T47D (cell line): ENCODE measurements around the gene HRH2.

Source experiments
- DNase-seq, 2 experiments: peaks; one replicate each; pipeline versions ENCODE4 v3.0.0 to v3.0.0-alpha.2; 2011 to 2012; ENCODE audit warnings: low read depth in 1 of 2, low spot score in 1 of 2
- JUND ChIP-seq: IDR thresholded peaks from 2 replicates; pipeline ENCODE4 v1.6.1; 2012; ENCODE audit warnings: low read depth
- in situ Hi-C: cut with HindIII; loops from 2 replicates; pipeline ENCODE4 v1.10.0; 2016; ENCODE audit warnings: low sequenced_read_pairs, low pct_unique_long_range_greater_than_20kb

Gene HRH2

GRCh38 chr5:175683921-175684320 is 26.1 kb downstream of the HRH2 start:
- no peak for DNase-seq
- in situ Hi-C loops, result no loop called here
- TF ChIP-seq JUND, result no peak

GRCh38 chr5:175684931-175685330 is 27.1 kb downstream of the HRH2 start:
- in situ Hi-C loops, result no loop called here
- no peak for DNase-seq
- TF ChIP-seq JUND, result no peak

DNA sequence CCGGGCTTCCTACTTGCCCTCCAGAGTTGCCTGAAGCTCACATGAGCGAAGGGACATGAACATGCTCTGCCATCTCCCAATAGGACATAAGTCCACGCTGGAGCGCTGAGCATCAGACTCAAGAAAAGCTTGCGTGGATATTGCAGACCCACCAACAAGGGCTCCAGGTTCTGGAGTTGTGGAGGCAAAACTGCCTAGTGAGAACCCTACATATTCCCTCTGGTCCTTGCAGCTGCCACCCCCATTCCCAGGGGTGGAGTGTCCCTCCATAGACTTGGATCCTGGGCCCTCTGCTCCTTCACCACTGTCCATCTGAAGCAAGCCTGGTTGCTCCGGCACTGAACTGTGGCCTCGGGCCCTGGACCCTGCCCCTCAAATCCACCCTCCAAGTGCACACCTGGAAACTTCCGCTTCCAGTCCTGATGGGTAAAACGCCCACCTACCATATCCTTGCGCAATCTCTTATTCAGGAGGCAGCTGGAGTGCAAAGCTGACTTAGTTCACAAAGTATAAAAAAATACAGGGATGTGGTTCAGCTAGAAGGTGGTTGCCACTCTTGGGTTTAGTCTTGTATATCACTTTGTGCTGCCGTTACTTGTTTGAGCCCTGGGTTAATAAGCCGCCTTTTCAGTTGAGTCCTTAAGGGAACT is 28.0 kb downstream of the HRH2 start:
- in situ Hi-C loops, result no loop called here
- TF ChIP-seq JUND, result no peak
- DNase-seq, result no peak

DNA sequence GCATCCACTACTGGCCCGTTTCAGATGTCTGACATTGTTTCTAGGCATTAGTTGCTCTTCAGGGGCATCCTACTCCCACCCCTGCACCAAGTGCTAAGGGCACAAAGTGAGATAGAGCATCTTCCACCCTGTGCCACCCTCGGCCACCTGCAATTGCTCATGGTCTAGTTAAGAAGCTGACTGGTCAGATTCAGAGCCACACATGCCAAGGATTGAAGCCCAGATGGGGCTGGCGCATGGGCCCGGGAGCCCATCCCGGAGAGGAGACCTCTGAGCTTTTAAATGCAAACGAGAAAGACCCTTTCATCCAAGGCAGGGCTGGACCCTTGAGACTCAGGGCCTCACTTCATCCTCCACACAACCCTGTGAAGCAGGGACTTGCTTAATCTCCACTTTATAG is 28.5 kb downstream of the HRH2 start:
- in situ Hi-C loops, result no loop called here
- DNase-seq, result no peak
- no peak for TF ChIP-seq JUND

DNA sequence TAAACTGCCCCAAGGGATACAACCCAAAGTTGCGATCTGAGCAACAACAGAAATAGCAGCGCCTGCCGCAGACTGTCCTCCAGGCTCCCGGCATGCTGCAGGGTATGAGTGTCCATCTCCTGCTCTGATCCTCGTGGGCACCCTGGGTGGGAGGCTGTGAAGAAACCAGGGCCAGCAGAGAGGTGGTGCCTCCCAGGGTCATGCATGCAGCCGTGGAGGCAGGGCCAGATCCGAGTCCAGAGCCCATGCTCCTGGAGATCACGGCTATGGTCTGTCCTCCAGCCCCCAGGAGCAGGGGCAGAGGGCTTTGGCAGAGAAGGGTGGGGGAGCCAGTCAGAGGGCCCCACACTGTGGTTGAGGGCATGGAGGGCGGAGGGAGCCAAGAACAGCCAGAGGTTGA is 29.0 kb downstream of the HRH2 start:
- no peak for DNase-seq
- TF ChIP-seq JUND, result no peak
- in situ Hi-C loops, result no loop called here

- no peak for DNase-seq
- in situ Hi-C loops, result no loop called here
- TF ChIP-seq JUND, result no peak
These were observed 29.4 kb downstream of the HRH2 start for GRCh38 chr5:175687231-175687701.

GRCh38 chr5:175688352-175689146 is 30.7 kb downstream of the HRH2 start:
- in situ Hi-C loops, result no loop called here
- no peak for DNase-seq
- TF ChIP-seq JUND, result no peak

DNA sequence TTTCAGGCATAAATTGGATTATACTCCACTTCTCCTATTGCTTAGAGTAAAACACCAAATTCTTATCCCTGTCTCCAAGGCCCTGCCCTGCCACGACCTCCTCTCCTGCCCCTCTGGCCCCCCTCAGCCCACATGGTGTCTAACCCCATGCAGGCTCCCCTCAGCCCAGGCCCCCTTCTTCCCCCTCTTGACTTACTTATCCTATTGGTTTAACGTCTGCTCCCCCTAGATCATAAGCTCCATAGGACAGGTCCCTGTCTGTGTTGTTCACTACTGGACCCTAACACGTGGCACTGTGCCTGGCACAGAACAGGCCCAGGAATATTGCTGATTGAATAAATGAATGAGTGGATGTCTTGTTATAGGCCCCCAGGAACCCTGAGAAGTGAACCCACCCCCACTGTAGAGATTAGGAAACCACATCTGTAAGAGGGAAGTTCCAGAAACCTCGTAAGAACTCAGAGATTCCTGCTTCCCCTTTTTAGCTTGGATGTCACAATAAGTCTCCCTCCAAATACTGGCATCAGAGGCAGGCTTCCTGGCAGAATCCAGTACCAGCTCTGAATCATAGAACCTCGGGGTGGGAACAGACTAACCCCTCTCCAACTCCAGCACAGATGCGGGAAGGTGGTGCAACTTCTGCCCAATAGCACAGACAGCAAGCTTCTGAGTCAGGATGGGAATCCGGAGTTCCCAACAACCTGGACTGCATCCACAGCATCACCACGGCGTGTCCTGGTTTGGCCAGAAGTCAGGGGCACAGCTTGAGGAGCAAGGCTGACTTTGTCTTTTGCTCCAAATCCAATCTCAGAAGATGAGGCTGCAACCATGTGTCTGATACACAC is 31.5 kb downstream of the HRH2 start:
- DNase-seq, result no peak
- in situ Hi-C loops, result no loop called here
- no peak for TF ChIP-seq JUND

- no peak for DNase-seq
- TF ChIP-seq JUND, result no peak
- in situ Hi-C loops, result no loop called here
These were observed 32.2 kb downstream of the HRH2 start for GRCh38 chr5:175690025-175690424.

GRCh38 chr5:175690586-175690985 is 32.7 kb downstream of the HRH2 start:
- TF ChIP-seq JUND, result no peak
- in situ Hi-C loops, result no loop called here
- no peak for DNase-seq

DNA sequence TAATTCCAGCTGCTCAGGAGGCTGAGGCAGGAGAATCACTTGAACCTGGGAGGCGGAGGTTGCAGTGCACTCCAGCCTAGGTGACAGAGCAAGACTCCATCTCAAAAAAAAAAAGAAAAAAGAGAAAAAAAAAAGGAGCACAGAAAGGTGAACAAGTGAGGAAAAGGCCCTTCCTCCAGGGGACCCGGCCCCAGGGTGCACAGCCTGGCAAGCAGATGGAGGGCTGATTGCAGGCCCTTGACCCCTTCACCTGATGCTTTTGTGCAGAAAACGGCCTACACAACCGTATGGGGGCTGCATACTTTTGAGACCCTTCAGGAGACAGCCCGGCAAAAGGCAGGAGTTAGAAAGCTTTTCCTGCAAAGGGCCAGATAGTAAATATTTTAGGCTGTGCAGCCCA is 33.9 kb downstream of the HRH2 start:
- in situ Hi-C loops, result no loop called here
- no peak for TF ChIP-seq JUND

DNA sequence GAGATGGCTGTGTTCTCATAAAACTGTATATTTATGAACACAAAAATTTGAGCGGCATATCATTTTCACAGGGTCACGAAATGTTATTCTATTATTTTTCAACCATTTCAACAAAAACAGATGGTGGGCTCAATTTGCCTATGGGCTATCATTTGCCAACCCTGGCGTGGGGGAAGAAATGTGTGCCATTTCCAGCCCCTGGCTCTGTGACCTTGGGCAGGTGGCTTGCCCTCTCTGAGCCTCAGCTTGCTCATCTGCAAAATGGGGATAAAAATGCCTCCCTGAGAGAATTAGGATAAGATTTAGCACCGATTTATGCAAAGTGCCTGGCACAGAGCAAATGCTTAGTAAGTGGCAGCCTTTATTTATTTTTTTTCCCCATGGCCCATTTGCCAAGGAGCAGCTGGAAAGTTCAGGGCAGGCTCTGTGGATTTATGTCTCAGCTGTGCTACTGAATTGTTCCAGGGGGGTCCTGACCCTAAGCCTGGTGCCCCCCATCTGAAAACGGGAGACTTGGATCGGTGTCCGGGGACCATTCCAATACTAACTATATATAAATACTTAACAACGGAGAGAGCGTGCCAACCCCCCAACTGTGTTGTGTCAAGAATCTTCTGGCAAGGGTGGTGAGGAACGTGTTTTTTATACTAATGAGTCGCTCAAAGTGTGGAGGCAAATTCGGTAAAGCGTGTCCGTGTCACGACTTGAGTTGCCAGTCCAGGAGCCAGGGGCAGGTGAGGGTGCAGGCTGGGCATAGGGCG is 34.5 kb downstream of the HRH2 start:
- in situ Hi-C loops, result no loop called here
- DNase-seq, result no peak
- no peak for TF ChIP-seq JUND

More for the DNA sequence above, 33.9 kb downstream of the HRH2 start:
- DNase-seq, result no peak
